Kasumi-1 (cell line): ENCODE data around the gene TUBGCP2.
A peak's percentile ranks its signal among the peaks of the same experiment; 100 is the strongest.

ENCODE experiments used
- DNase-seq, 2 experiments: peaks; one replicate each; lab custom pipeline; 2025; lab: John Stamatoyannopoulos, UW

The TUBGCP2 gene

DNA sequence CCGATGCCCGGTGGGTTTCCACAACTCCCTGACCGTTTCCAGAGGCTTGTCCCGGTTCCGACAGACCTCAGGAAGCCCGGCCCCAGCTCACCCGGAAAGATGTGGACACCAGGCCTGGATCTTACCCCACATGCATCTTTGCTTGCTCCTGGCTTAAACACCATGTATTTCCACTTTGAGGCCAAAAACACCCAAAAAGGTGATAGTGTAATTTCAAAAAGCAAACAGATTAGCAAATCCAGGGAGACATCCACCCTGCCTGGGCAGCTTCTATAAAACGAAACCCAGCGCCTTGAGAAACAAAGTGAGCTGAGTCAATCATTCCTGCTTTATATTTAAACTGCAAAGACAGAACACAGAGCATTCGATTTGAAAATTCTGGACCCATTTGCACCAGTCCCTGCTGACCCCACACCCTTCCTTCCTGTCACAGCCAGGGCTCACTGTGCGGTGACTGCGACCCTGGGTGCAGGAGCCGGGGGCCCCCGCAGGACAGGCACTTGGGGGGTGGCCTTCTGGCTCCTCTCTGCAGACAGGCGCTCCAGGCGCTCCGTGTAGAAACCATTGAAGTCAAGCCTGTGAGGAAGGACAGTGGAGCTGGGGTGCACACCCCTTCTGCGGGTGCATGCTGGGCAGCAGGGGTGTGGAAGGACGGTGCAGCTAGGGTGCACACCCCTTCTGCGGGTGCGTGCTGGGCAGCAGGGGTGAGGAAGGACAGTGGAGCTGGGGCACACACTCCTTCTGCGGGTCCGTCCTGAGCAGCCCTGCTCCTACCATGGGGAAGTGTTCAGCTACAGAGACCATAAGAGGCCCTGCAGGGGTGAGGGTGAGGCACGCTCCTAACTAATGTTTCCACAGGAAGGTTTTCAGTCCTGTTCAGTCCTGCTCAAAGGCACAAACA is 29.1 kb downstream of the TUBGCP2 start:
- DNase-seq, result peak; percentile 80 to 88

DNA sequence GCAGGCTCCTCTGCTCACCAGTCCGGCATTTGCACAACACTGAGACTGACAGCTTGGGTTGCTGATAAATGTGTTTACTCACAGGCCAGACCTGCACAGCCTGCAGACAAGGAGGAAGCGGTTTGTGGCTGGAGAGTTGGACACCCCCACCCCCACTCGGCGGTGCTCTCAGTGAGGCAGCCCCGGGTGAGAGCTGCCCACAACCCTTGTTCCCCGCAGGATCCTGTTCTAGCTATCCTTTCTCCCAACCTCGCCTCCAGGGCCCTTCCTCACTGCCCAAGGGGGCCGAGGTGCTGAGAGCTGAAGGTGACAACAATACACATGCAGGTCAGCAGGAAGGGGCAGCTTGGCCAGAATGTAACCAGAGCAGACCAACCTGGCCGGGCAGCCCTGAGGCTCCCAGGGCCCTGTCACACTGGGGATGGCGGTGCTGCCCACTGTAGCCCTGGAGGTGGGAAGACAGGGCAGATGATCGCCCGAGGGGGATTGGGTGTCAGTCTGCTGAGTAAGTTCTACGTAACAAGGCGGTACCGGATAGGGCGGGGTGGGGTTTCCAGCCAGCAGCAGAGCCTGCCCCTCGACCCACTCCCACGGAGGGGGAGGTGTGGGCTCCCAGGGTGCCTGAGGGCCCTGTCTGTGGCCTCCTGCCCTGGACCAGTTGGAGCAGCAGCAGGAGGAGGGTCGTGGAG is 30.0 kb downstream of the TUBGCP2 start:
- DNase-seq, result peak; percentile 57 to 69

DNA sequence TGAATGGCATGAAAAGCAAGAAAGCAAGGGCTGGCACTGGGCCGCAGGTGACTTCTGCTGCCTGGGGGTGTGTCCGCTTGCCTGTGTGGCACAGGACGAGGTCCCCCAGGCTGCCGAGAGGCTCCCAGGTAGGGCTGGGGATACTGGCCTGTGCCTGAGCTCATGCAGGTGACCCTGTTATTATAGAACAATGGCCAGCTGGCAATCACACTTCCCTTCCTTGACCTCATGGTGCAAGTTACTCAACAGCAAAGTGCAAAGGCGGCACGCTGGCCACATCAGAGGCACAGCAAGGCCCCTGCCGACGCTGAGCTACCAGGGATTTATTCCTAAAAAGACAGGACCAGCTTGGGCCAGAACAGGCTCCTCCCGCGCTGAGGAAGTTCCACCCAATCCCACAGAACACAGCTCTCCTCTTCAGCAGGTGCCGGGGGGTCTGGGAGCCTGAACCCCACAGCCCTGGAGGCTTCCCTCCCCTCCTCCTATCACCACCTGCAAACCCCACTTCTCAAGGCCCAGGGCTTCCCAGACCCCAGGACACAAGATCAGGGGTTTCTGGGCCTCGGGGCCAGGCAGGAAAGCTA is 30.6 kb downstream of the TUBGCP2 start:
- DNase-seq, result peak in 1 of 2 experiments; percentile 39

GRCh38 chr10:133277277-133277992 is 31.2 kb downstream of the TUBGCP2 start:
- no peak for DNase-seq

GRCh38 chr10:133276435-133277201 is 32.1 kb downstream of the TUBGCP2 start, which contains the start of gene ADAM8:
Gene ADAM8, minus strand, starts transcription at chr10:133276868. Its CDS starts 51 bp downstream, at chr10:133276817.
- DNase-seq, result no peak

DNA sequence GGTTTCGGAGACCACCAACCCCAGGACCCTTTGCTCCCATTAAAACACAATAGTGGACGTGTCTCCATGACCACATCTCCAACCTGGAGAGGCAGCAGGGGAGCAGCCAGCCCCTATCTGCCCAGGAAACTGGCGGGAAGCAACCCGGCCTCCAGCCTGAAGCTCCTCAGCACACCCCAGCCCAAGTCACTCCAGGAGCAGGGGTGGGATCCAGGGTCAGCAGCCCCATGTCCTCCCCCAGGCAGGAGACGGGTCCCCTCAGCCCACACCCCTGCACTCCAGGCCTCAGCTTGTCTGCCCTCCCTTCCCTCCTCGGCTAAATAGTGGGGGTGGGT is 32.6 kb downstream of the TUBGCP2 start:
- DNase-seq, result no peak

- DNase-seq, result peak in 1 of 2 experiments; percentile 16
Measured at GRCh38 chr10:133275684-133276092, 33.0 kb downstream of the TUBGCP2 start.

- DNase-seq, result peak; percentile 46 to 68
Measured at GRCh38 chr10:133274751-133275683, 33.7 kb downstream of the TUBGCP2 start.

DNA sequence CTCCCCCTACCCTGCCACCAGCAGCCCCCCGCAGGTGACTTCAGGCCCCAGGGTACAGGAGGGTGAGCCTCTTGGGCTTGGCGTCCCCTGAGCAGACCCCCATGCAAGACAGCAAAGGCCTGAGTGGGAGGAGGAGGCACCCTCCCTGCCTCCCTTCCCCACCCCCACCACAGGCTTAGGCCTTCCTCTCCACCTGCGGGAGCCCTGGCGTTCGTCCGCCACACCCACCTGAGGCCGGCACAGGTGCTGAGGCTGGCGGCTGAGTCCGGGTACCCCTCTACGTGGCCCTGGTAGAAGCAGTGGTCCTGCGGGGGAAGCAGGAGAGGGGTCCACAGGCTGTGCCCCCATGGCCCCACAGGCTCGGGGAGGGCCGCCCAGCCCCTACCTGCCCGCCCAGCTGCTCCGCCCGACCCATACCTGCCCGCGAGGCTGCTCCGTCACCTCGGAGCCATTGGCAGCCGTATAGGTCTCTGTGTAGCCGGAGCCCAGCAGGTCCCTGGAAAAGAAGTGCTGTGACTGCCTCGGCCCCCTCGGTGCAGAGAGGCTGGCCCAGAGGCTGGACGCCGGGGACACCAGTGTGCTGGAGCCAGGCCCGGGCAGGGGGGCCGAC is 35.0 kb downstream of the TUBGCP2 start:
- no peak for DNase-seq

- no peak for DNase-seq
Measured at GRCh38 chr10:133272964-133273420, 35.7 kb downstream of the TUBGCP2 start.

DNA sequence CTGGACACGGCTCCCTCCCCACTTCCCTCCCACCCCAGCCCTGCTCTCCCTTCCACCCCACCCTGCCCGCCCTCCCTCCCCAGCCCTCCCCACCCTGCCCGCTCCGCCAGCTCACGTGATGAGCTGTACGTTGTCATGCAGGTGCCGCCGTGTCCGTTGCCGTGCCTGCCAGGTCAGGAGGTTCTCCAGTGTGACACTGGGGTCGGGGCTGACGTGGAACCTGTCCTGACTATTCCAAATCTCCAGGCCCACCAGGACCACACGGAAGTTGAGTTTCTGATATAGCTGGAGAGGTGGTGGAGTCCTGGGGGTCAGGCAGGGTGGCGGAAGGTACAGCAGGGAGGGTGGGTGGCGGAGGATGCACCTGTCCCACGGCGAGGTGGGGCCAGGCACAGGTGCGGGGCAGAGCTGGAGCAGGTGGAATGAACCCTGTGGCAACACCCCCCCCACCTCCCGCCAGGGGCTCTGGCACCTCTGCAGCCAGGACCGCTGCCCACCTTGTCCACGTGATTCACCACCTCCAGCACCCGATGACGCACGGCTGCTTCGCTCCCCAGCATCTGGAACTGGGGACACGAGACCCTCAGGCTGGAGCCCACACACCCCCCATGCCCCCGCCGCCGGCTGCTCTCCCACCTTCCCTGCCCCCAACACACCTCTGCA is 36.2 kb downstream of the TUBGCP2 start:
- DNase-seq, result no peak

DNA sequence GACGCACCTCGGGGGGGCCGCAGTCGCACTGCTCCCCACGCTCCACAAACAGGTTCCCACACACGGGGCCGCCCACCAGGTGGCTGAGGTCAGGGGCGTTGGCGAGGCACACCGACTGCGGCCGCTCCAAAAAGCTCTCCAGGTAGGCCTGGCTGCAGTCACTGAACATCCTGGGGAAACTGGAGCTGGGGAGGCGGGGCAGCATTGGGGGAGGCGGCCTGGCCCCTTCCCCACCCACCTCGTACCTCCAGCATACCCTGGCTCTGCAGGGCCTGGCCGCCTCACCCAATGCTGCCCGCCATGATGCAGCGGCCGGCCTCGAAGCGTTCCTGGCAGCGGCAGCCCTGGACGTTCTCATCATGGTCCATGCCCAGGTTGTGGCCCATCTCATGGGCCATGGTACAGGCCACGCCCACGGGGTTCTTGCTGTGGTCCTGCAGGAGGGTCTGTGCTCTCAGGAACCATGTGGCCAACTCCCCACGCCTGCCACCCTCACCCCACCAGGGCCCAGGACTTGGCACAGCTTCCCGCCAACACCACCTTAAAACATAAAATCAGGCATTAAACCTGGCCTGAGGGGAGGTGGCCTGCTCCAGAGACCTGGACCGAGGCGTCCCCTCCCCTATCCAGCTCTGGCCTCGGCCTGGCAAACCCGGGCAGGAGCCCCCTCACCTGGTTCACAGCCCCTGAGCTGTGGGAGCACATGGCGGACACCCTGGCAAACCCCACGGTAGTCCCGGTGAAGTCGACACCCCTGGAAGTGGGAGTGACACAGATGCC is 37.0 kb downstream of the TUBGCP2 start:
- no peak for DNase-seq

- no peak for DNase-seq
Measured at GRCh38 chr10:133270773-133271297, 37.8 kb downstream of the TUBGCP2 start.

GRCh38 chr10:133270204-133270603 is 38.5 kb downstream of the TUBGCP2 start:
- DNase-seq, result no peak

DNA sequence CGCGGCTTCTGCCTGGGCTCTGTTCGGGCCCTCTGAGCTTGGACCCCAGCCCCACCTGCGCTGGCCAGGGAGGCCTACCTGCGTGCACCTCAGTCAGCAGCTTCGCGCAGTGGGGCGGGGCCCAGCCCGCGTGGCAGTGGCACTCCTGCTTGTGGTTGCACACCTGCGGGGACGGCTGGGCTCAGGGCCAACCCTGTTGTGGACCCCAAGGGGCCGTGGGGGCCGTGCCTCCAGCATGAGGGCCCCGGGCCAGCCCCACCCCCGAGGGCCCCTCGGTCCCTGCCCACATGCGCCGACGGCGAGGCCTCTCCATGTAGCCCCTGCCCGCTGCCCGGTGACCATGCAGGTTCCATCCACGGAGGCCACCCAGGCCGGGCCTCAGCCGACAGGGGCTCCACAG is 39.3 kb downstream of the TUBGCP2 start:
- no peak for DNase-seq

DNA sequence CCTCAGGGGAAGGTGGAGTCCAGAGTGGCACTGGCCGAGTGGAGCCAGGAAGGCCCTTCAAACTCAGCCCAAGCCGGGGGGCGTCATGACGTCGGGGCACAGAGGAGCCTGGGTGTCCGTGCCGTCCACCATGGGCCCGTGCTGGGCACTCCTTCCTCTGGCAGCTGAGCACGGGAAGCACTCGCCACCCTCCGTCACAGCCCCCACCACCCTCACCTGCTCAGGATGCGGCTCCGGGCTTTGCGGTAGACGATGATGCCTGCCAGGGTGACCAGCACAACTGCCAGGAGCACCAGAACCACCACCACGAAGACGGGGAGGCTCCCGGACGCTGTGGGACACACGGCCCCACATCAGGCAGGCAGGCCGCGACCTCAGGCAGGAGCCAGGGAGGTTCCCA is 40.1 kb downstream of the TUBGCP2 start:
- DNase-seq, result no peak

GRCh38 chr10:133267829-133268228 is 40.8 kb downstream of the TUBGCP2 start:
- no peak for DNase-seq

DNA sequence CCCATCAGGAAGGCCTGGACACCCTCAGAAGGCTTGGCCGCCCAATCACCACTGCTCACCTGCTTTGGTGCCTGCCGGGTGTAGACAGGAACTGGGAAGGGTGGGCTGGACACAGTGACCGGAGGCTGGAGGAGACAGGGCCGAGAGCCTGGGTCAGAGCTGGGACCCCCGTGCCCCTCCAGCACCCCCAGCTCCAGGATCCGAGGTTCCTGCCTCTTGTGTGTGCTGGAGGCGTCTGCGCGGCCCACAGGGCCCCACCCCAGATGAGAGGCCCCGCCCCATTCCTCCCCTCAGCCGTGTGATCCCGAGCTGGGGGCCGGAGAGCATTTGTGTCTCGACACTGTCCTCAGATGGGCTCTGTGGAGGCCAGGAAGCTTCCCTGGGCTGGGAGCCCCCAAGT is 41.4 kb downstream of the TUBGCP2 start:
- no peak for DNase-seq
